Choroid plexus epithelial cell (primary cell): Measurements from ENCODE around the gene BRD1.

Experiments
- DNase-seq: peaks from one replicate; pipeline ENCODE4 v3.0.0-alpha.2; 2010; ENCODE audit warnings: low read depth
- H3K4me3 ChIP-seq: 2 replicates; pipeline ENCODE4 v1.5.1; 2011; ENCODE audit warnings: low read depth, mild to moderate bottlenecking, control low read depth, low read length, moderate library complexity
- CTCF ChIP-seq: conservative IDR thresholded peaks from 2 replicates; pipeline ENCODE4 v1.5.1; 2011; ENCODE audit warnings: low read depth, mild to moderate bottlenecking, control low read depth, inconsistent platforms, low read length, moderate library complexity

The BRD1 gene

GRCh38 chr22:49780698-49781288, 46.9 kb downstream of the BRD1 start:
- no peak for TF ChIP-seq CTCF
- no peak for DNase-seq
- no peak overlapping the region for H3K4me3 ChIP-seq

- DNase-seq = no peak
- no peak for TF ChIP-seq CTCF
- H3K4me3 ChIP-seq = no peak overlapping the region
Observed at GRCh38 chr22:49779853-49780697, 47.6 kb downstream of the BRD1 start.

- no peak overlapping the region for H3K4me3 ChIP-seq
- peak; percentile 31 for DNase-seq
- TF ChIP-seq CTCF = peak; percentile 14
Observed at GRCh38 chr22:49779211-49779610, 48.5 kb downstream of the BRD1 start.

GRCh38 chr22:49777569-49778249, 50.0 kb downstream of the BRD1 start:
- no peak overlapping the region for H3K4me3 ChIP-seq
- TF ChIP-seq CTCF = no peak
- DNase-seq = no peak

- no peak for DNase-seq
- H3K4me3 ChIP-seq = no peak overlapping the region
- TF ChIP-seq CTCF = no peak
Observed at GRCh38 chr22:49776891-49777290, 50.8 kb downstream of the BRD1 start.

GRCh38 chr22:49775867-49776511, 51.7 kb downstream of the BRD1 start:
- H3K4me3 ChIP-seq = no peak overlapping the region
- TF ChIP-seq CTCF = no peak
- no peak for DNase-seq
